Dedifferentiated amniotic fluid mesenchymal stem cell (primary cell): Measurements from ENCODE around the gene MT1A.

Source experiments
- DNase-seq: peaks from one replicate; pipeline ENCODE4 v3.0.0-alpha.2; 2016; ENCODE audit errors: extremely low spot score

MT1A gene

GRCh38 chr16:56637814-56638750, at the start of gene MT1A:
Gene MT1A, plus strand, starts transcription at chr16:56638666. Its CDS starts 73 bp downstream, at chr16:56638739.
- no peak for DNase-seq

GRCh38 chr16:56588781-56589140, 49.7 kb upstream of the MT1A start:
- no peak for DNase-seq

DNA sequence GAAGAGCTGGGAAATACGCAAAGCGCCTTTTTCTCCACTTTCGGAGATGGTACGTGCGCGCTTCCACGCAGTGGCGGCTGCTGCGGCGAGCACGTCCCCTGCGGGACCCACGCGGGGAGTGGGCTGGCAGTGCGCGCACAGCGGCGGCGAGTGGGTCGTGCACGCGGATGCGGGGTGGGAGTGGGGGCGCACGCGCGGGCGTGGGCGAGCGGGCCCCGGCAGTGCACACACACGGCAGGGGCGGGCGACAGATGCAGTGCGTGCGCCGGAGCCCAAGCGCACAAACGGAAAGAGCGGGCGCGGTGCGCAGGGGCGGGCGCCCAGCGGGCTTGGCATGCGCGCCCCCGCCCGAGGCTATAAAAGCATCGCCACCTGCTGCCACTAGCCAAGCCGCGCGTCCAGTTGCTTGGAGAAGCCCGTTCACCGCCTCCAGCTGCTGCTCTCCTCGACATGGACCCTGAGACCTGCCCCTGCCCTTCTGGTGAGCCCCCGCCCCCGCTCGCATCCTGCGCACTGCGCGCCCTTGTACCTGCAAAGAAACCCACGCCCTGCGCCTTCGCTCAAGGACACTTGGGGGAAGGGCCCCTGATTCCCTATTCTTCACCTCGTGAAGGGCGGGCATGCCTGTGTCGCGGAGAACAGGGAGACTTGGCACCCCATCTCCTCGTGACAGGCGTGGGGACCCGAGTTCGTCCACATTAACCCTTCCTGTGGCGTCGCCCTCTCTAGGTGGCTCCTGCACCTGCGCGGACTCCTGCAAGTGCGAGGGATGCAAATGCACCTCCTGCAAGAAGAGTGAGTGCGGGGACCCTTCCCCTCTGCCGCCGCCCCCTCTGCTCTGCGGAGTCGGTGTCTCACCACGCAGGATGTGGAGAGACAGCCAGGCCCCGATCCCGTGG, 49.1 kb upstream of the MT1A start, which contains the start of gene MT3:
Gene MT3, plus strand, starts transcription at position 388 of the 899 bp plus-strand sequence. Its CDS starts 63 bp downstream, at position 451.
- no peak for DNase-seq

DNA sequence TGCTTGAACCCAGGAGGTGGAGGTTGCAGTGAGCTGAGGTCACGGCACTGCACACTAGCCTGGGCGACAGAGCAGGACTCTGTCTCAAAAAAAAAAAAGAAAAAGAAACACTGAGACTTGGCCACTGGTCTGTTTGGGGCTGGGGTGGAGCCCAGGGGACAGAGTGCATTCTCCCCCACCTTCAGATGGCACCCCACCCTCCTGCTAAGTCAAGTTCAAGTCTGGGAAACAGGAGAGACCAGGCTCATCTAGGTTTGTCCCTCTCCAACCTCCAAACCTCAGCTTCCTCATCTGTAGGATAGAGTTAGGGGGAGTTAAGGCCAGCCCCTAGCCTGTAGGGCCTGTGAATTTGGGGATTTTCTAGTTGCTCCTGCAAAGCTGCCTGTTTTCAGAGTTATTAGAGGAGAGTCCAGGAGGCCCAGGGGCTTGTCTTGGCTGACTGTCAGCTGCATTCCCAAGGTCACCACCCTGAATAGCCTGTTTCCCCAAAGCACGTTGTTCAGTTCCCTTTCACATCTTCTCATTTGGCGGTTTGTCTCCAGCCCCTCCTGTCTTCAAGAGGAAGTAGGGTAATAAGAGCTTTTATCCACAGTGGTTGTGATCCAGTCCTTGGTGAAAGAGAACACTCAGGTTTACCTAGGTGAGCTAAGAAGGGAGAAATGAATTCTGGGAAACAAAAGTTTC, 46.9 kb upstream of the MT1A start:
- no peak for DNase-seq

- DNase-seq = no peak
These were observed 44.7 kb upstream of the MT1A start for GRCh38 chr16:56593573-56594291.

DNA sequence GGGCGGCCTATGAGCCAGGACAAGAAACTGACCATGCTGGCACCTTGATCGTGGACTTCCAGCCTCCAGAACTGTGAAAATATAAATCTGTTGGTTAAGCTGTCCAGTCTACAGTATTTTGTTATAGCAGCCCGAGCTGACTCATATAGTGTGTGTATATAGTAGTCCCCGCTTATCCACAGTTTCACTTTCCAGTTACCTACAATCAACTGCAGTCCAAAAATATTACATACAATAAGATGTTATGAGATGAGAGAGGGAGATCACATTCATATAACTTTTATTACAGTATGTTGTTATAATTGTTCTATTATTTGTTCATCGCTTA, 44.2 kb upstream of the MT1A start:
- no peak for DNase-seq

GRCh38 chr16:56600398-56600999, 38.0 kb upstream of the MT1A start:
- DNase-seq = peak; percentile 68

- DNase-seq = no peak
These were observed 37.1 kb upstream of the MT1A start for GRCh38 chr16:56601325-56601724.

GRCh38 chr16:56603589-56603988, 34.9 kb upstream of the MT1A start:
- DNase-seq = no peak

DNA sequence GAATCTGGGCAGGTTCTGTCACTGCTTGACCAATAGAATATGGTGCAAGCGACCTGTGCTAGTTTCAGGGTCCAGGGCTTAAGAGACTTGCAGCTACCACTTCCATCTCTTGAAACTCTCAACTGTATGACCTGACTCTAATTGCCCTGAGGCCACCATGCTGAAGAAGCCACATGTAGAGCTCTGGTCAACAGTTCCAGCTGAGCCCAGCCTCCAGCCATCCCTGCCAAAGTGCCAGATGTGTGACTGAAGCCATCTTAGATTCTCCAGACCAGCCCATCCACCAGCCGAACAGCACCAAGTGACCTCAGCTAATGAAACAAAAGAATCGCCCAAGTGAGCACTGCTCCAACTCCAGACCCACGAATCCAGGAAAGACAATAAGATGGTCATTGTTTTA, 33.5 kb upstream of the MT1A start:
- DNase-seq = no peak

GRCh38 chr16:56605475-56605874, 33.0 kb upstream of the MT1A start:
- no peak for DNase-seq

DNA sequence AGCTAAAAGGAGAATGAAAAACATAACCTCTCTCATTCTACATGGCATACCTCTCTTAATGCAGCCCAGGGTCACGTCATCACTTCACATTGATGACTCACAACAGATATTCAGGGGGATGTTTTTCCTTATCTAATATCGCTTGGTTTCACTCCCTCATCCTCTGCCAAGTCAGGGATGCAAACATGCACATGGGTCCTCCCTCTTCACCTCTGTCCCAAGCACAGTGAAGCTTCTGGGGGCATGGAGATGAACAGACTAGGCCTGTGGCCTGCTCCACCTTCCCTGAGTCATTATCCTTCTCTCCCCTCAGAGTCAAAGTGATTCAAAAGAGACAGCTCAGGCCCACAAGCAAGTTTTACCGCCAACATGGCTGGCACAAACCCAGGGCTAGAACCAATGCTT, 32.4 kb upstream of the MT1A start:
- DNase-seq = no peak

GRCh38 chr16:56606476-56607108, 31.9 kb upstream of the MT1A start:
- peak; percentile 73 for DNase-seq

DNA sequence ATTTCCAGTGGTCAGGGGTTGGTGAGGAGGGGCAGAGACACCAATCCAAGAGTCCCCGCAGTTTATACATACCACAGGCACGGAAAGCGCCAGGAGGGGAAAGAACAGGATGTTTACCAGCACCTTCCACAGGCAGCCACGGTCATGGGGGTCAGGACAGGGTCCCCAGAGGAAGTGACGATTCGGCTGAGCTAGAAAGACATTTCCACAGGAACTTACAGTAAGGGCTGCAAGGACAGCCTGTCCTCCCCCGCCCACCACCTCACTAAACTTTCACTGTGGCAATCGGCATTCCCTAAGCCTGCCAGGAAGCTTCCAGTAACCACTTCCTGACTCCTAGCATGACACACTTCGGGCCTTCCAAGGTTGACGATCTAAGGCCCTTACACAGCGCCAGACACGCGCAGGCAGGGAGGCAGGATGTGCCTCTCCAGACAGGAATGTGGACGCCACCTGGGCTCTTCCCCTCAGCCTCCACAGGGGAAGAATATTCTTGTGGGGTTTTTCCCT, 31.3 kb upstream of the MT1A start:
- peak; percentile 81 for DNase-seq

- no peak for DNase-seq
These were observed 30.8 kb upstream of the MT1A start for GRCh38 chr16:56607675-56608042.

DNA sequence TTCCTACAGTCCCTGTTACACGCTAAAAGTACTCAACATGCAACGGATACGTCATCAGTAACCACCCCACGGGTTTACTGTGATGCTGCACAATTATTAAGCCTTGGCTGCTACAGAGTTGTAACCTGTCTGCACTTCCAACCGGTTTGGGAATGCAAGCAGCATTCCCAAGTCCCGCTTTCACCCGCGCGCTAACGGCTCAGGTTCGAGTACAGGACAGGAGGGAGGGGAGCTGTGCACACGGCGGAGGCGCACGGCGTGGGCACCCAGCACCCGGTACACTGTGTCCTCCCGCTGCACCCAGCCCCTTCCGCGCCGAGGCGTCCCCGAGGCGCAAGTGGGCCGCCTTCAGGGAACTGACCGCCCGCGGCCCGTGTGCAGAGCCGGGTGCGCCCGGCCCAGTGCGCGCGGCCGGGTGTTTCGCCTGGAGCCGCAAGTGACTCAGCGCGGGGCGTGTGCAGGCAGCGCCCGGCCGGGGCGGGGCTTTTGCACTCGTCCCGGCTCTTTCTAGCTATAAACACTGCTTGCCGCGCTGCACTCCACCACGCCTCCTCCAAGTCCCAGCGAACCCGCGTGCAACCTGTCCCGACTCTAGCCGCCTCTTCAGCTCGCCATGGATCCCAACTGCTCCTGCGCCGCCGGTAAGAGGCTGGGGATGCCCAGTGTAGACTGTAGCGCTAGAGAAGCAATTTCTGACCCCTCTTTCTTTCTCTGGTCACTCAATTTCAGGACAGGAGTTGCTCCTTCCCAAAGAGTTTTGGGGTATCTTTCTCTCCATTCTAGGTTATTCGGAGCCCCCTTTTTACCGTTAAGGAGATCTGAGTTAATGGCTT, 30.2 kb upstream of the MT1A start, which contains the start of gene MT2A:
Gene MT2A, plus strand, starts transcription at position 542 of the 833 bp plus-strand sequence. Its CDS starts 72 bp downstream, at position 614.
- DNase-seq = peak; percentile 95

GRCh38 chr16:56608876-56609462, 29.5 kb upstream of the MT1A start:
- DNase-seq = no peak

- DNase-seq = peak; percentile 89
These were observed 29.0 kb upstream of the MT1A start for GRCh38 chr16:56609463-56609921.
